LNCaP clone FGC (cell line): ENCODE results near the gene DCTN3.

ENCODE experiments used
- DNase-seq: peaks from one replicate; pipeline ENCODE4 v3.0.0-alpha.2; 2011; ENCODE audit warnings: low read depth
- H3K4me3 ChIP-seq: 2 replicates; pipeline ENCODE4 v1.5.1; 2011; ENCODE audit warnings: mild to moderate bottlenecking, low read depth, low read length, control low read depth
- TF ChIP-seq, protein P1 (sequence below): IDR thresholded peaks from 2 replicates; pipeline ENCODE4 v1.5.1; 2012; ENCODE audit warnings: mild to moderate bottlenecking; ENCODE audit not compliant: control insufficient read depth, insufficient read depth; ENCODE audit errors: extremely low read depth

Gene DCTN3

DNA sequence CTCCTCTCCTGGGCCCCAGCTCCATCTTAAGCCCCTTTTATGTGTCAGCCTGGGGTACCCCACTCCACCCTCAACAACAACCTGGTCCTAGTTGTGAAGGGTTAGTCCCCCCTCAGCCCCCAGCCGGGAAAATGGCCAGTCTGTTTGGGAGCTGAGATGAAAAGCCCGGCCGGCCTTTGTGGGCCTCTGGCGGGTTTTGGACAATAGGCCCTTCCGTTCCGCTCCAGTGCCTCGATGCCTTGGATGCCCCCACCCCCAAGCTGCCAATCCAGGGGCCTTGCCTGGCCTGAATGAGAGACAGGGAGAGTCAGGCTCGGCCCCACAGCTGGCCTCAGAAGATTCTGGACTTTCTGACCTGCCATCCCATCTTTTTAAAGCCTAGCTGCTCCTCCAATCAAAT, 39.9 kb downstream of the DCTN3 start:
- DNase-seq, result no peak
- no peak overlapping the region for H3K4me3 ChIP-seq
- TF ChIP-seq, protein P1, sequence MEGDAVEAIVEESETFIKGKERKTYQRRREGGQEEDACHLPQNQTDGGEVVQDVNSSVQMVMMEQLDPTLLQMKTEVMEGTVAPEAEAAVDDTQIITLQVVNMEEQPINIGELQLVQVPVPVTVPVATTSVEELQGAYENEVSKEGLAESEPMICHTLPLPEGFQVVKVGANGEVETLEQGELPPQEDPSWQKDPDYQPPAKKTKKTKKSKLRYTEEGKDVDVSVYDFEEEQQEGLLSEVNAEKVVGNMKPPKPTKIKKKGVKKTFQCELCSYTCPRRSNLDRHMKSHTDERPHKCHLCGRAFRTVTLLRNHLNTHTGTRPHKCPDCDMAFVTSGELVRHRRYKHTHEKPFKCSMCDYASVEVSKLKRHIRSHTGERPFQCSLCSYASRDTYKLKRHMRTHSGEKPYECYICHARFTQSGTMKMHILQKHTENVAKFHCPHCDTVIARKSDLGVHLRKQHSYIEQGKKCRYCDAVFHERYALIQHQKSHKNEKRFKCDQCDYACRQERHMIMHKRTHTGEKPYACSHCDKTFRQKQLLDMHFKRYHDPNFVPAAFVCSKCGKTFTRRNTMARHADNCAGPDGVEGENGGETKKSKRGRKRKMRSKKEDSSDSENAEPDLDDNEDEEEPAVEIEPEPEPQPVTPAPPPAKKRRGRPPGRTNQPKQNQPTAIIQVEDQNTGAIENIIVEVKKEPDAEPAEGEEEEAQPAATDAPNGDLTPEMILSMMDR, result no peak

DNA sequence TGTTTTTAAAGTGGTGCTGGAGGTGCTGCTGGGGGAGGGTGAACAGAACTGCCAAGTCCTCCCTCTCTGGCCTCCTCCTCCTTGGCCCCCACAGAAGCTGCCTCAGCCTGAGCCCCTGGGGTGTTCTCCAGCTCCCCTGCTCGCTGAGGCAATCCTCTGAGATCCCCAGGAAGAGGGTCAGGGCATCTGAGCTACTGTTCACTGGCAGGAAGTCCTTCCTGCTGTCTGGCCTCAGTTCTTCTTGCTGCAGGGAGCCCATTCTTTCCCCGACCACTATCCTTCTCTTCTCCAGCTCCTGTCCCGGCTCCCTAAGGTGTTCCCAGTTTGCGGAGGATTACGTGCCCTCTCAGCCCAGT, 40.5 kb downstream of the DCTN3 start:
- TF ChIP-seq, protein P1, result no peak
- DNase-seq, result no peak

DNA sequence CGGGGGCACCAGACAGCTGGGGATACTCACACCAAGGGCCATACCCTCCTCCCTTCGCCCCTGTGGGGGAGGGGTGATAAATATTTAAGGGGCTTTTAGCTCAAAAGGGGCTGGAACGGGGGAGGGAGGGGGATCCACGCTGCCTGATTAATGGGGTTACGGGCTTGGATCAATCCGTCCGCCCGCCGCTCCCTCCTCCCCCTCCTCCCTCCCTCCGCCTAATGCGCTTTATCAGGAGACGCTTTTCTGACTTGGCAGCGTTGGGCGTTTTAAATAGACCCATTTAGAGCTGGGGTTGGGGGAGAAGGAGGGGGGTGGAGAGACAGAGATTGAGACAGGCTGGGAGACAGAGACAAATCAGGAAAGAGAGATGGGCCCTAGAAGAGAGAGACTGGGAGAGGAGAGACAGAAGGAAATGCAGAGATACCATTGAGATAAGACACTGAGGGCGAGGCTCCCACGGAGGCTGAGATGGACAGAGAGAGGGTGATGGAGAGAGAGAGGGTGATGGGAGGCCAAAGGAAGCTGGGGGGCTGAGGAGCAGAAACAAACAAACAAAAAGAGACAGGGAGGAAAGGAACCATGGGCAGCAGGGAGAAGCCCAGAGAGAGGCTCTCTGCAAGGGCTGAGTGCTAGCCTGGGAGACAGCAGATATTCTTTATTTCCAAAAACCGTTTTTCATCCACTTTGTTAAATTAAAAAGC, 41.0 kb downstream of the DCTN3 start:
- H3K4me3 ChIP-seq, result no peak overlapping the region
- TF ChIP-seq, protein P1, result no peak
- no peak for DNase-seq

More for the DNA sequence above, 40.5 kb downstream of the DCTN3 start:
- no peak overlapping the region for H3K4me3 ChIP-seq

DNA sequence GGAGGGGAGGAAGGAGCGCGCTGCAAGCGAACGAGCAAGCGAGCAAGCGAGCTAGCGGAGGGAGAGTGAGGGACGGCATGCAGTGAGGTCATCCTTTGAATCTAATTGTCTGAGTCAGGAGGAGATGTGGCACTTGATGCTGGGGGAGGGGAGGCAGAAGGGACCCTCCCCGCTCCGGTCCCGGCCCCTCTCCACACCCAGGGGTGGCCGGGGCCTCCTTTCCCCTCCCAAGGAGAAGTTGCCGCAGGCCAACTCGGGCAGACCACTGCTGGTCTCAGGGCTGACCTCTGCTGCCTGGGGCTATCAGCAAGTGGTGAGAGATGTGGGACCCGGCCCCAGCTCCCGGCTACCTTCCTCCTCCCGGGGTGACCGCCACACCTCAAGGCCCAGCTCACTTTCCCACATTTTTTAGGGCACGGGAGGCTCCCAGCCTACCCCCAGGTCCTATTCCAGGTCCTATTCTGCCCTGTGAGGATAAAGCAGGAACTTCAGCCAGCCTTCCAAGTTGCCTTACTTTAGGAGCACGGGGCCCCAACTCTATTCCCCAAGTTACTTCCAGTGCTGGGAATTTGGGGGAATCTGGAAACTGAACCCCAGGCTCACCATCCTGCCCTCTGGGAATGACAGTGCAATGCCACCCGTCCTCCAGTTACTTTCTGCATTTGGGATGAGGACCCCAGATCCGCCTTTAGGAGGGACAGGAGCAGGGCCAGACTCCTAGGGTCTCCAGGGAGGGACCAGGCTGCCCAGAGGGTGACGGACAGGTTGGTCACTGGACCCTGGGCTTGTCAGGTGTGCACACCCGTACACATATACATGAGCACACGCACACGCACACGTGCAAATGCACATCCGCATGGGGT, 41.8 kb downstream of the DCTN3 start:
- DNase-seq, result no peak
- H3K4me3 ChIP-seq, result no peak overlapping the region
- TF ChIP-seq, protein P1, result no peak

DNA sequence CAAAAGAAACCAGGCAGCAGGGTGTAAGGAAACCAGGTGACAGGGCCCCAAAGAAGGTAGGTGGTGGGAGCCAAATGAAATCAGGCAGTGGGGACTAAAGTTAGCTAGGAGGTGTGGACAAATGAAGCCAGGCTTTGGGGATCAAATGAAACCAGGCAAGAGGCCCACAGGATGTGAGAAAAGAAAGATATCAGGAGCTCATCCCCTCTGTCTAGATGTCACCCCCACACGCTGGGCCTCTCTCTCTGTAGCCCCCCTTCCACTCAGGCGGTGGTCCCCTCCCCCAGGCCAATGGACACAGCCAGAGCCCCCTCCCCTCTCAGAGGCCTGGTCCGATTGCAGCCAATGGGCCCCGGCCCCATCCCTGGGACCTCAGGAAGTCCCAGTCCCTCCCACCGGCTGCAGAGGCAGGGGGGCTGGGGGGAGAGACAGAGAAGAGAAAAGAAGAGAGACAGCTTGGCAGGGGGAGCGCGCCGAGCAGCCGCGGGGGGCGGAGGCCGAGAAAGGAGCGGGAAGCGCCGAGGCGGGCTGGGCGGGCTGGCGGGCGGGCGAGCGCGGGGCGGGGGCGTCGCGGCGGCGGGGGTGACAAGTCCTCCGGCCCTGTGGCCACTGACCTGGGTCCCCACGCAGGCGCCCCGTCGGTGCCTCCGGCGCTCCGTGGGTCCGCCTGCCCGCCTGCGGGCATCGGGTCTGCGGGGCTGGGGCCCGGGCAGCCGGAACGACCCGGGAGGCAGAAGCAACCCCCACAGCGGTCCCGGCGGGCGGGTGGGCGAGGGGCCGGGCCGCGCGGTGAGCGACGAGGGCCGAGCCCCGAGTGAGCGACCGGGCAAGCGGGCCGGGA, 42.7 kb downstream of the DCTN3 start:
- no peak for DNase-seq
- no peak overlapping the region for H3K4me3 ChIP-seq

More for the DNA sequence above, 42.7 kb downstream of the DCTN3 start:
- TF ChIP-seq, protein P1, result no peak
